Endodermal cell (in vitro differentiated cells): Measurements from ENCODE around the gene C19orf85. TPM values are rescaled to one million over a fixed set of nuclear protein-coding genes. Genes with fewer than 3 reads are reported as not detected.

Experiments
- DNase-seq: peaks from one replicate; pipeline ENCODE4 v3.0.0-alpha.2; 2017
- H3K27ac ChIP-seq: 2 replicates; pipeline ENCODE4 v1.5.1; 2013; ENCODE audit warnings: mild to moderate bottlenecking, low read depth, low read length, moderate library complexity
- H3K27me3 ChIP-seq: 2 replicates; pipeline ENCODE4 v1.6.1; 2013; ENCODE audit warnings: mild to moderate bottlenecking, low read length, moderate library complexity; ENCODE audit not compliant: insufficient read depth, control insufficient read depth, poor library complexity, severe bottlenecking
- H3K36me3 ChIP-seq: 2 replicates; pipeline ENCODE4 v1.7.0; 2013; ENCODE audit warnings: mild to moderate bottlenecking, low read length, moderate library complexity; ENCODE audit not compliant: control insufficient read depth, insufficient read depth
- H3K4me1 ChIP-seq: one replicate; pipeline ENCODE4 v1.7.0; 2013; ENCODE audit warnings: low read length; ENCODE audit not compliant: control insufficient read depth, insufficient read depth
- H3K4me3 ChIP-seq: 2 replicates; pipeline ENCODE4 v1.5.1; 2013; ENCODE audit warnings: mild to moderate bottlenecking, low read length, moderate library complexity
- H3K9ac ChIP-seq: 2 replicates; pipeline ENCODE4 v1.6.1; 2013; ENCODE audit warnings: mild to moderate bottlenecking, low read length, moderate library complexity; ENCODE audit not compliant: poor library complexity, severe bottlenecking; ENCODE audit errors: extremely low read depth
- H3K9me3 ChIP-seq: 2 replicates; pipeline ENCODE4 v1.6.1; 2013; ENCODE audit warnings: mild to moderate bottlenecking, low read length, moderate library complexity; ENCODE audit not compliant: control insufficient read depth
- H3K27ac Mint-ChIP-seq: 2 replicates; pipeline ENCODE4 v1.8.0; 2020; ENCODE audit warnings: mixed read lengths
- H3K27me3 Mint-ChIP-seq: 2 replicates; pipeline ENCODE4 v1.8.0; 2021; ENCODE audit warnings: mild to moderate bottlenecking, mixed read lengths; ENCODE audit not compliant: insufficient read depth
- H3K36me3 Mint-ChIP-seq: 2 replicates; pipeline ENCODE4 v1.8.0; 2020; ENCODE audit warnings: low read depth, mixed read lengths
- H3K4me1 Mint-ChIP-seq: 2 replicates; pipeline ENCODE4 v1.8.0; 2020; ENCODE audit warnings: mixed read lengths
- H3K4me3 Mint-ChIP-seq: 2 replicates; pipeline ENCODE4 v1.8.0; 2020; ENCODE audit warnings: mild to moderate bottlenecking, moderate library complexity, mixed read lengths
- H3K9me3 Mint-ChIP-seq: 2 replicates; pipeline ENCODE4 v1.8.0; 2020; ENCODE audit warnings: mild to moderate bottlenecking, mixed read lengths
- WGBS, 2 experiments: methylation state at CpG; one replicate each; pipeline versions ENCODE4 v1.1.5 to v1.1.7; 2013; ENCODE audit warnings: missing lambda C conversion rate in 2 of 2, mixed read lengths in 1 of 2; ENCODE audit not compliant: insufficient coverage in 1 of 2, insufficient read length in 1 of 2; 5-methylcytosine and 5-hydroxymethylcytosine counted together
- total RNA-seq, 2 donors: library from RNA; stranded (reverse); fragmentation: NEBNext Ultra II Directional in 1 of 2; extraction: Animal tissue kit (Norgen Biotek cat#: 25700) in 1 of 2; gene quantifications; 2 replicates in 1 of 2; 3 replicates in 1 of 2; pipeline ENCODE4 v1.2.1, GENCODE V29; 2021
- TF ChIP-seq, protein P1 (sequence below): fragments of 200-600 bp; sonication (generic); conservative IDR thresholded peaks from 2 replicates; pipeline ENCODE4 v1.5.0; 2021; ENCODE audit warnings: antibody characterized with exemption, mild to moderate bottlenecking

The C19orf85 gene
- total RNA-seq, 2 donors from 2014 or later, result 0.62 to 2.3 TPM

DNA sequence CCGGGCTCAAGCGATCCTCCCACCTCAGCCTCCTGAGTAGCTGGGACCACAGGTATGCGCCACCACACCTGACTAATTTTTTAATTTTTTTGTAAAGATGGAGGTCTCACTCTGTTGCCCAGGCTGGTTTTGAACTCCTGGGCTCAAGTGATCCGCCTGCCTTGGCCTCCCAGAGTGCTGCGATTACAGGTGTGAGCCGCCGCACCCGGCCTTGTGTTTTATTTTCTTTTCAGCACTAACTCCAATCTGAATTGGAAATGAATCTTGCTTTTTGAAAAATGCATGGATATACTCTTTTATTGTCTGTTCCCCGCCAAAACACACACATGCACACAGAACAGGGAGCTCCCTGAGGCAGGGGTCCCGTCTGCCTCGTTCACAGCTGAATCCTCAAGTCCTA lies 1.8 kb downstream of the C19orf85 start:
- H3K9me3 Mint-ChIP-seq, result no peaks in the 10 kb centered on the region
- Histone ChIP-seq H3K9ac (no peak overlapping the region), H3K36me3 (no peaks in the 10 kb centered on the region), H3K27ac (no peak overlapping the region), H3K4me1 (peaks cover 4% of the 10 kb centered on the region), H3K27me3 (no peaks in the 10 kb centered on the region), H3K4me3 (no peak overlapping the region), H3K9me3 (no peaks in the 10 kb centered on the region)
- H3K27ac Mint-ChIP-seq, result no peak overlapping the region
- WGBS, 2 experiments, result 79 to 90% methylated on average over 5 to 11 of the region's 11 CpGs
- TF ChIP-seq, protein P1, sequence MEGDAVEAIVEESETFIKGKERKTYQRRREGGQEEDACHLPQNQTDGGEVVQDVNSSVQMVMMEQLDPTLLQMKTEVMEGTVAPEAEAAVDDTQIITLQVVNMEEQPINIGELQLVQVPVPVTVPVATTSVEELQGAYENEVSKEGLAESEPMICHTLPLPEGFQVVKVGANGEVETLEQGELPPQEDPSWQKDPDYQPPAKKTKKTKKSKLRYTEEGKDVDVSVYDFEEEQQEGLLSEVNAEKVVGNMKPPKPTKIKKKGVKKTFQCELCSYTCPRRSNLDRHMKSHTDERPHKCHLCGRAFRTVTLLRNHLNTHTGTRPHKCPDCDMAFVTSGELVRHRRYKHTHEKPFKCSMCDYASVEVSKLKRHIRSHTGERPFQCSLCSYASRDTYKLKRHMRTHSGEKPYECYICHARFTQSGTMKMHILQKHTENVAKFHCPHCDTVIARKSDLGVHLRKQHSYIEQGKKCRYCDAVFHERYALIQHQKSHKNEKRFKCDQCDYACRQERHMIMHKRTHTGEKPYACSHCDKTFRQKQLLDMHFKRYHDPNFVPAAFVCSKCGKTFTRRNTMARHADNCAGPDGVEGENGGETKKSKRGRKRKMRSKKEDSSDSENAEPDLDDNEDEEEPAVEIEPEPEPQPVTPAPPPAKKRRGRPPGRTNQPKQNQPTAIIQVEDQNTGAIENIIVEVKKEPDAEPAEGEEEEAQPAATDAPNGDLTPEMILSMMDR, result peak; percentile 42
- H3K36me3 Mint-ChIP-seq, result no peaks in the 10 kb centered on the region
- peaks cover 18% of the 10 kb centered on the region for H3K4me1 Mint-ChIP-seq
- H3K27me3 Mint-ChIP-seq, result peaks cover 38% of the 10 kb centered on the region
- no peak for DNase-seq
- peak overlapping the region; percentile 69 for H3K4me3 Mint-ChIP-seq

DNA sequence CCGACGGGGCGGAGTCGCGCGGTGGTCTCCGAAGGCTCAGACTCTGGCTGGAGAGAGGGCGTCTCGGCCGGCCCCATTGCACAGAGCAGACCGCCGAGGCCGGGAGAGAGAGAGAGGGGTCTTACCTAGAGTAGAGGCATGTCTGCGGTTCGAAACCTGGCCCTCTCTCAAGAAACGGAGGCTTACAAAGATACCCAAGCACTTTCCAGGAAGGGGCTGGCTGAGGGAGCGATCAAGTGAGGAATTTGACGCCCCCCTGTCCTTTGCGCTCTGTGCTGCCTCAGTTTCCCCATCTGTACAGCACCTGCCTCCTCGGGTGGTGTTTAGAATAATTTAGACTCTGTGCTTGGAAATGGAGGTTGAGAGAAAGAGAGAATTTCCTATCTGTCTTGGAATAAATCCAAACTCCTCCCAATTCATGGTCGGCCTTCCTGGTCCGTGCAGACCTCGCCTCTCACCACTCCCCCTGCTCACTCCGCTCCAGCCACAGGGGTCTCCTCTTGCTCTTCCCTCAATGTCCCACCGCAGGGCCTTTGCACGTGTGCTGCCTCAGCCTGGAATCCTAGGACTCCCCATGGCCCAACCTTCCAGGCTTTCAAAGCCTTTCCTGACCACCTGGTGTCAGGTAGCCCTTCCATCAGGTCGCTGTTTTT lies 2.5 kb downstream of the C19orf85 start:
- Histone ChIP-seq H3K4me3 (peak overlapping the region; percentile 75), H3K27ac (no peak overlapping the region), H3K9me3 (no peaks in the 10 kb centered on the region), H3K36me3 (no peaks in the 10 kb centered on the region), H3K4me1 (peaks cover 4% of the 10 kb centered on the region), H3K27me3 (no peaks in the 10 kb centered on the region), H3K9ac (no peak overlapping the region)
- Mint-ChIP-seq H3K9me3 (no peaks in the 10 kb centered on the region), H3K36me3 (no peaks in the 10 kb centered on the region), H3K4me1 (peaks cover 18% of the 10 kb centered on the region), H3K27ac (peak overlapping the region; percentile 83), H3K4me3 (peak overlapping the region; percentile 69), H3K27me3 (peaks cover 38% of the 10 kb centered on the region)
- DNase-seq, result no peak
- TF ChIP-seq, protein P1, result no peak
- WGBS, 2 experiments, result 32 to 64% methylated on average over 9 to 26 of the region's 27 CpGs

DNA sequence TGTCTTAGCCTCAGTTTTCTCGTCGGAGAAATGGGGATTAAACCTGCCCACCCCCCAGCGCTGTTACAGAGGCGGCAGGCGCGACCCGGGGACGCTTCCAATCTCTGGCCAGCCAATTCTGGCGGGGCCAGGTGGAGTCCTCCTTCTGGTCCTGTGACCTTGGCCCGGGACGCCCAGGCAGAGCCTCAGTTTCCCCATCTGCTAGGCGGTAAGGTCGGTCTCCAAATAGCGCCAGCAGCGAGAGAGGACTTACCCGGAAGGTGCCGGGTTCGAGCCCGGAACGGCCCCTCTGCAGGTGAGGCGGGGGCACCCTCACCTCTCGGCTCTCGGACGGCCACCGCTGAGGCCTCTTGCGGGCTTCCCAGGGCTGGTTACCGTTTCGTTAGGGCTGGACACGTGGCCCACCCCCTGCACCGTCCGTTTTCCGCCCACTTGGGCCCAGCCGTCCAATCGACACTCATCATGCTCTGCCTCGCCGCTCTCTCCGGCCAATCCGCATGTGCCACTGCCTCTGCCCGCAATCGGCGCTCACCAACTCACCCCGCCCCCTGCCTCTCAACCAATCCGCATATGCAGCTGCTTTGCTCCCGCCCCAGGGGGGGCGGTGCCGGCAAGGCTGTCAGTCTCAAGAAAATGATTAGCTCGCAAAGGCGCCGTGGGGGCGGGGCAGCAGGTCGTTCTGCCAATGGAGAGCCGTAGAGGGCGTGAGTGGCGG lies 3.1 kb downstream of the C19orf85 start, which contains the start of gene ISOC2:
ISOC2 (minus strand) TSS at position 384 of the 715 bp plus-strand sequence. CDS start 5,156 bp downstream, outside the sequence.
- Histone ChIP-seq H3K27ac (peak within 1 kb of the TSS; percentile 54), H3K9ac (peak within 1 kb of the TSS; percentile 68)
- H3K27ac Mint-ChIP-seq, result peak within 1 kb of the TSS; percentile 85

More for the DNA sequence above, 3.1 kb downstream of the C19orf85 start, which contains the start of gene ISOC2:
- 0 to 1% methylated on average over 24 to 54 of the region's 54 CpGs for WGBS, 2 experiments
- Histone ChIP-seq H3K9me3 (no peaks in the 10 kb centered on the region), H3K4me3 (peak within 1 kb of the TSS; percentile 90), H3K4me1 (peaks cover 4% of the 10 kb centered on the region), H3K27me3 (no peaks in the 10 kb centered on the region), H3K36me3 (no peaks in the 10 kb centered on the region)
- Mint-ChIP-seq H3K36me3 (peaks cover 6% of the 10 kb centered on the region), H3K9me3 (no peaks in the 10 kb centered on the region), H3K4me3 (peak within 1 kb of the TSS; percentile 69), H3K4me1 (peaks cover 18% of the 10 kb centered on the region), H3K27me3 (peaks cover 35% of the 10 kb centered on the region)
- TF ChIP-seq, protein P1, result no peak
- DNase-seq, result peak; percentile 100
